Epithelial cell of alveolus of lung (primary cell): Measurements from ENCODE around the gene CCL26. TPM values are rescaled to one million over a fixed set of nuclear protein-coding genes. Genes with fewer than 3 reads are reported as not detected.

Experiments used
- total RNA-seq: library from RNA; depleted of rRNA; stranded (reverse); fragments of >200 nt; gene quantifications from 2 replicates; pipeline ENCODE4 v1.2.1, GENCODE V29; 2015

Gene CCL26, protein sequence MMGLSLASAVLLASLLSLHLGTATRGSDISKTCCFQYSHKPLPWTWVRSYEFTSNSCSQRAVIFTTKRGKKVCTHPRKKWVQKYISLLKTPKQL
- 0.78 TPM in 1 of 2 replicates, not detected in the other for total RNA-seq

DNA sequence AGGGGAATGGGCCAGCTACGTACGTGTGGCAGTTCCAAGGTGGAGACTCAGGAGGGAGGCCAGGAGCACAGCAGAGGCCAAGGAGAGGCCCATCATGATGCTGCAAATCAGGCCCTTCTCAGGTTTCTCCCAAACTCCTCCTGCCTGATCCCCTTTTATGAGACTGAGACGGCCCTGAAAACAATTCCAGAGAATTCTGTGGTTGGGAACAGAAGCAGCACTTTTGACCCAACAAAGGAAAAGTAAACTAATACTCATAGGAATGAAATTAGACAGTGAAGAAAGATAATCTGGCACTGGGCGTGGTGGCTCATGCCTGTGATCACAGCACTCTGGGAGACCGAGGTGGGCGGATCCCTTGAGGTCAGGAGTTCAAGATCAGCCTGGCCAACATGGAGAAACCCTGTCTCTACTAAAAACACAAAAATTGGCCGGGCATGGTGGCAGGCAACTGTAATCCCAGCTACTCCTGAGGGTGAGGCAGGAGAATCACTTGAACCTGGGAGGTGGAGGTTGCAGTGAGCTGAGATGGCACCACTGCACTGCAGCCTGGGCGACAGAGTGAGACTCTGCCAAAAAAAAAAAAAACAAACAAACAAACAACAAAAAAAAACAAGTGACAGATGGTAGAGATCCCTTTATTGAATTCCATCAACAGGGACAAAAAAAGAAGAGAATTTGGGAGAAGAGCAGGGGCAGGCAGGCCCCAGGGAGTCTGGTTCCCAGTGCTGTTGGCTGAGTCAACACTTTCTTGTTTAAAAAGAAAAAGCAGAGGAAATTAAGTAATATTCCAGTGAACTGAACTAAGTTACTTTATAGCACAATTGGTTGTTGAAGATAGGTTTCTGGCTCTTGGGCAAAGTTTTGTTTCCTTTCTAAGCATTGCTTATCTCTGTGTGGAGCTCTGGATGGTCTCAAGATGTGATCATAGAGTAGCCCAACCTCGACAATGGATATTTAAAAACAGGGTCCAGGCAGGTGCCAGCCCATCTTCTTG, at the start of gene CCL26:
CCL26 (minus strand) TSS at position 131 of the 997 bp plus-strand sequence; CDS start at position 96, 35 bp downstream.

DNA sequence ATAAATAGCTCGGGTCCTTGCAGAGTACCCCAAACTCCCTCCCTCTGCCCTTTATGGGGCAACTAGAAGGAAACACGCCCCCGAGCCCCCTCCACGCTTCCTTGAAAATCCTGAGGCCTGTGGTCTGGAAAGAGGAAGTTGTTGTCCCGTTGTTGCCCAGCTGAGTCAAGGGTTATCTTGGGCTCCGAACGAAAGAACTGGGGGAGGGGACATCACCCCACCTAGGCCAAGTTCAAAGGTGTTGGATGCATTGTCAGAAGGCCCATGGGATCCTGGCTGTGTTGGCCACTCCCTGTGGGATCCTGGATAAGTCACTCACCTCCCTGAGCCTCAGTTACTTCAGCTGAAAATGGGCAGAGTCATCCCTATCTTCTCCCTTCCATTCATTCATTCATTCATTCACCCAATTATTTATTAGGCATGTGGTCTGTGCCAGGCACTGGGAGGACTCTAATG, 41.8 kb upstream of the CCL26 start, which contains the start of gene CCL24:
CCL24 (minus strand) TSS at position 26 of the 456 bp plus-strand sequence. CDS start 91 bp downstream, outside the sequence.

DNA sequence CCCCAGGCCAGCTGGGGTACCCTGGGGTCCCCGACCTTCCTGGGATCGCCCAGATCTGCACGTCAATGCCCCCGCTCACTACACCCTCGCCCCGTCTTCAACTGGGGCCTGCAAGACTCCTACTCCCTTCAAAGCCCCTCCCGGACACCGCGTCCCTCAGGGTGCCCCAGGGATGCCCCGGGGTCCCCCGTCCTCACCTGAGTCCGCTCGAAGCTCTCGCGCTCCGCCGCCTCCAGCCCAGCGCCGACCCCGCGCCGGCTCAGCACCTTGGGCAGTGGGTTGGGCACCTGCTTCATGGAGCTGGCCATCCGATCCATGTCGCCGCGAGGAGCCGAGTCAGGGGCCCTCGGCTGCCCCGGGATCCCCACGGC, 33.4 kb downstream of the CCL26 start, which contains the start of gene HIP1:
HIP1 (minus strand) TSS at position 338 of the 371 bp plus-strand sequence; CDS start at position 317, 21 bp downstream.

Other genes starting within 250 kb of the CCL26 start
- gene HIP1, start 33.3 kb downstream of the CCL26 start, total RNA-seq, result 14.8 and 16.5 TPM in 2 replicates
- gene CCL24, start 41.6 kb upstream of the CCL26 start, total RNA-seq, result not detected in 2 replicates
- 51.5 and 56.0 TPM in 2 replicates for gene RHBDD2, start 106.8 kb upstream of the CCL26 start, total RNA-seq
- 76.3 and 86.3 TPM in 2 replicates for gene POR, start 142.9 kb upstream of the CCL26 start, total RNA-seq
- gene TMEM120A, start 222.4 kb upstream of the CCL26 start, total RNA-seq, result 22.6 and 28.9 TPM in 2 replicates